Esophagus (tissue), 2 donors: ENCODE data around the gene TLK2. TPM values are rescaled to one million over a fixed set of nuclear protein-coding genes. Genes with fewer than 3 reads are reported as not detected.
"Not testable (repeated sequence)": the region's sequence is repeated elsewhere in the genome, so short reads cannot be mapped to it uniquely, and the experiment has no call there.

Source experiments
- H3K27ac ChIP-seq, 2 donors: one replicate each; pipeline ENCODE4 v1.5.1; 2013; ENCODE audit warnings: low read depth in 2 of 2, mild to moderate bottlenecking in 2 of 2, inconsistent platforms in 1 of 2, low read length in 1 of 2, moderate library complexity in 1 of 2
- H3K27me3 ChIP-seq, 2 donors: one replicate each; pipeline ENCODE4 v1.6.1; 2013; ENCODE audit warnings: low read length in 2 of 2, control low read depth in 1 of 2, mild to moderate bottlenecking in 1 of 2; ENCODE audit not compliant: insufficient read depth in 2 of 2, control insufficient read depth in 1 of 2
- H3K36me3 ChIP-seq, 2 donors: one replicate each; pipeline ENCODE4 v1.6.1; 2013; ENCODE audit warnings: low read length in 1 of 2; ENCODE audit not compliant: control insufficient read depth in 2 of 2, insufficient read depth in 2 of 2
- H3K4me1 ChIP-seq, 2 donors: one replicate each; pipeline ENCODE4 v1.6.1; 2013; ENCODE audit warnings: low read length in 1 of 2; ENCODE audit not compliant: control insufficient read depth in 2 of 2, insufficient read depth in 2 of 2
- H3K4me3 ChIP-seq, 2 donors: one replicate each; pipeline ENCODE4 v1.5.1; 2013; ENCODE audit warnings: low read length in 2 of 2, mild to moderate bottlenecking in 2 of 2, low read depth in 1 of 2, moderate library complexity in 1 of 2
- H3K9me3 ChIP-seq, 2 donors: one replicate each; pipeline ENCODE4 v1.6.1; 2013; ENCODE audit warnings: mild to moderate bottlenecking in 2 of 2, low read depth in 1 of 2, low read length in 1 of 2, moderate library complexity in 1 of 2; ENCODE audit not compliant: control insufficient read depth in 2 of 2, insufficient read depth in 1 of 2
- WGBS, 2 donors: extraction: QIAGEN DNeasy Blood & Tissue Kit; methylation state at CpG; one replicate each; pipeline ENCODE4 v1.1.7; 2013; 5-methylcytosine and 5-hydroxymethylcytosine counted together
- polyA plus RNA-seq, 2 donors: library from polyadenylated mRNA; stranded (reverse); fragments of 200-250 nt; gene quantifications; one replicate each; pipeline ENCODE4 v1.2.3, GENCODE V29; 2013
- donor health status: healthy with polysubstance abuse.
- donor health status: Bipolar disorder and iron deficiency.

TLK2 gene
- polyA plus RNA-seq, 2 donors: 7.1 to 13.0 TPM

DNA sequence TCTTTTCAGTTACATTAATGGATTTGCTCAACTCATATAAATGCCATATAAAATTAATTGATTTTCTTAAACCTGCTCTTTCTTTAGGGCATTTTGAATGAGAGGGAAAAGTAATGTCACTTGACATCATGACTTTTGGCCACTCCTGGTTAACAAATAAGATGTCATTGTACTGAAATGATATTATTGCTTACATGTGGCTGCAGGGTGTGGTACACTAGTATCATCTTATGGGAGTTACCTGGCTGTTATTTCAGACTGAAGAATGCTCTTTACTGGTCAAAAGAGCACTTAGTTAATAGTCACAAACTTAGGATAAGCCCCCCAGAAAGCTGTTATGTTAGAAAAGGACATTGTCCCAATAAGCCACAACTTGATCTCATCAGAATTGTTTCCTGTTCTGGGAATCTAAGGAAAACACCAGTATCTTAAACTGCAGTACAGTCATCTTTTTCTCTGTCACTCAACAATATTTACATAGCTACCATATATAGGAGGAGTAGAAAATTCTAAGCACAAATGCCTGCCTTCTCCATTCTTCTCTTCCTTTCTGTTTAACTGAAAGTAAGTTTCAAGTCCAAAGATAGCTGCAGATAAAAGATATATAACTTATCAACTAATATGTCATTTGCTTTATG lies 95.0 kb downstream of the TLK2 start:
- peaks cover 0 to 3% of the 10 kb centered on the region in 2 donors for H3K36me3 ChIP-seq

DNA sequence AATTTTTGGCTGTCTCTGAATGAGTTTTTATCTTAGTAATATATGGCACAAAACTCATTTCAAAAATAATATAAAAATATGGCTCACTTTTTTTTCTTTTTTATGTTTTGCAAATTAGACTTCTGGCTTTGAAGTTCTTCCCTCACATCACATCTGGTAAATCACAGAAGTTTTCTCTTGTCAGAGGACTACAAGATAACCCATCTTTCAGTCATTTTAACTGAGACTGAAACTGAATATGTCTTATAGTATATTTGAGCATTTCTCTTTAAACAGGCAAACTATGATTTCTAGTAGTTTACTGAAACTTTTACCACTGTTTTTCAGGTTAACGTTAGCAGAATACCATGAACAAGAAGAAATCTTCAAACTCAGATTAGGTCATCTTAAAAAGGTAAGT lies 97.8 kb downstream of the TLK2 start:
- peaks cover 0 to 3% of the 10 kb centered on the region in 2 donors for H3K36me3 ChIP-seq
- no peaks in the 10 kb centered on the region for H3K27me3 ChIP-seq
- H3K27ac ChIP-seq: no peak overlapping the region
- no peaks in the 10 kb centered on the region for H3K9me3 ChIP-seq
- WGBS, 2 donors: 89 to 90% methylated on average over 1 of the region's 1 CpG
- H3K4me3 ChIP-seq: no peak overlapping the region
- H3K4me1 ChIP-seq: no peaks in the 10 kb centered on the region

More for the DNA sequence above, 95.0 kb downstream of the TLK2 start:
- H3K27me3 ChIP-seq: no peaks in the 10 kb centered on the region
- H3K4me1 ChIP-seq: no peaks in the 10 kb centered on the region
- H3K9me3 ChIP-seq: no peaks in the 10 kb centered on the region
- no peak overlapping the region for H3K27ac ChIP-seq
- H3K4me3 ChIP-seq: no peak overlapping the region

DNA sequence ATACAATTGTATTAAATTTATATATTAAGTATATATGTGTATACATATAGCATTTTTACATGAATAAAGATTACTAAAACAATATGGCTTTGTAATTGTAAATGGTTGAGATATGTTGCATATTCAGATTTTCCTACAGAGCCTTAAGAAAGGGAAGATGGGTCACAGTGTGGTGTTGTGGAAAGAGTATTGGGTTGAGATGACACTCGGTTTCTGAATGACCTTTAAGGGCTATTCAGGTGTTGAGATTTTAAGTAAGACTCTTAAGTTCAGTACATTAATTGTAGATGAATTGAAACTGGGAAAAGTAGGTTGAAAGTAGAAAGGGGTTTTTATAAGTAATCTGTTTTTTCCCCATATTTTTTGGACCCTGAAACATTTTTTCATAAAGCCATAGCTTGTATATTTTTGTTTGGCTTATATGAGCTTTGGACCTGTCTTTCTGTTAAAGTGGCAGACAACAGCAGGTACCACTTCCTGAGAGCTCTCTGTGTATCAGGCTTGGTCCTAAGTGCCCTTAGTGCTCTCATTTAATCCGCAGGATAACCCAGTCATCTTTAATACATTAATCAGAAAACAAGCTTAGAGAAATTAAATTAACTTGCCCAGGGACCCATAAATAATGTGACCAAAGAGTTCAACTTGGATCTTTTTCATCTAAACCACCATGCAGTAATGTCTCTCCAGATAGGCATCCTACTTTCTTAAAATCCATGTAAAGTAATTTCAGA lies 100.3 kb downstream of the TLK2 start:
- Histone ChIP-seq H3K9me3 (no peaks in the 10 kb centered on the region), H3K27me3 (no peaks in the 10 kb centered on the region), H3K36me3 (peaks cover 0 to 3% of the 10 kb centered on the region in 2 donors), H3K4me3 (no peak overlapping the region), H3K27ac (no peak overlapping the region), H3K4me1 (no peaks in the 10 kb centered on the region)
- WGBS, 2 donors: 88 to 89% methylated on average over 2 of the region's 2 CpGs

DNA sequence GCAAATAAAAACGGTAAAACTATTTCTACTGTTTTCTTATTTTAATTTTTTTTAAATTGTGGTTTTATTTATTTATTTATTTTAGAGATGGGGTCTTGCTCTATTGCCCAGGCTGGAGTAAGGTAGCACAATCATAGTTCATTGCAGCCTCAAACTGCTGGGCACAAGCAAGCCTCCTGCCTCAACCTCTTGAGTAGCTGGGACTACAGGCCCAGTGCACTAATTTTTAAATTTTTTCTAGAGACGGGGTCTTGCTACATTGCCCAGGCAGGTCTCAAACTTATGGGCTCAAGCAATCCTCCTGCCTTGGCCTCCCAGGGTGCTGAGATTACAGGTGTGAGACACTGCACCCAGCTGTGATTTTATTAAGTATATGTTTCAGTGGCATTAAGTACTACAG lies 102.3 kb downstream of the TLK2 start:
- no peak overlapping the region for H3K4me3 ChIP-seq
- no peaks in the 10 kb centered on the region for H3K36me3 ChIP-seq
- no peaks in the 10 kb centered on the region for H3K27me3 ChIP-seq
- WGBS, 2 donors: 95 to 96% methylated on average over 2 of the region's 2 CpGs
- H3K4me1 ChIP-seq: no peaks in the 10 kb centered on the region
- H3K9me3 ChIP-seq: no peaks in the 10 kb centered on the region
- H3K27ac ChIP-seq: no peak overlapping the region

DNA sequence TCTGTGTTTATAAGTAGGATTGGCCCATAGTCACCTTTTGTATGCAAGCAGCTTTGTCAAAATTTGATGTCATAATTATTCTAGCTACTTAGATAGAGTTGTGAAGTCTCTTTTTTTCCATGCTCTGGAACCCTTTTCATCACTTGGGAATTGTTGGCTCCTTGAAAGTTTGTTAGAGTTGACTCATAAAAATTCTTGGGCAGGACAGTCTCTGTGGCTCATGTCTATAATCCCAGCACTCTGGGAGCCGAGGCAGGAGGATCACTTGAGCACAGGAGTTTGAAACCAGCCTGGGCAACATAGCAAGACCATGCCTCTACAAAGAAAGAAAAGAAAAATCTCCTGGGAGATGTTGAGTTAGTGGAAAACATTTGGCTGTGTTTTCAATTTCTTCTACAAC lies 103.1 kb downstream of the TLK2 start:
- WGBS, 2 donors: 48 to 52% methylated on average over 1 of the region's 1 CpG
- no peak overlapping the region for H3K27ac ChIP-seq
- no peaks in the 10 kb centered on the region for H3K27me3 ChIP-seq

DNA sequence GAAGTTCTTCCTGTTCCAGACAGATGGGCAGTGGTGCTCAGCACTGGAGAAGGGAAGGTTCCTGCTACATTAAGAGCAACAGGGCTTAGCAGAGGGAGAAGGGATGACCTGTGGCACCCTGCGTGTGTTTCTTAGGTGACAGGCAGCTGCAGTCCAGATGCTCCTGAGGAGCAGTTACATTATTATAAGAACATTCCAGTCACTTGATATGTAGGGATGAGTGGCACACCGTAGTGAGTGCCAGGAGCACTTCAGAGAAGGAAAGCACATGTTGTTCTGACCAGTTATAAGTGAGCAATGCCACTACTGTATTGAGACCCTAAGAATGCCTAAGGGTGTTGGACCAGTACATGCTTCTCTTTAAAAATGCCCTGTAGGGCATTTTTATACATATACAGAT lies 108.9 kb downstream of the TLK2 start:
- Histone ChIP-seq H3K27ac (no peak overlapping the region), H3K4me3 (no peak overlapping the region), H3K4me1 (no peaks in the 10 kb centered on the region), H3K27me3 (no peaks in the 10 kb centered on the region), H3K36me3 (peaks cover 4 to 10% of the 10 kb centered on the region in 2 donors), H3K9me3 (no peaks in the 10 kb centered on the region)
- WGBS, 2 donors: 89 to 96% methylated on average over 2 of the region's 2 CpGs

More for the DNA sequence above, 103.1 kb downstream of the TLK2 start:
- H3K4me3 ChIP-seq: no peak overlapping the region
- H3K9me3 ChIP-seq: no peaks in the 10 kb centered on the region
- no peaks in the 10 kb centered on the region for H3K4me1 ChIP-seq
- H3K36me3 ChIP-seq: peaks cover 2% of the 10 kb centered on the region in 2 donors

DNA sequence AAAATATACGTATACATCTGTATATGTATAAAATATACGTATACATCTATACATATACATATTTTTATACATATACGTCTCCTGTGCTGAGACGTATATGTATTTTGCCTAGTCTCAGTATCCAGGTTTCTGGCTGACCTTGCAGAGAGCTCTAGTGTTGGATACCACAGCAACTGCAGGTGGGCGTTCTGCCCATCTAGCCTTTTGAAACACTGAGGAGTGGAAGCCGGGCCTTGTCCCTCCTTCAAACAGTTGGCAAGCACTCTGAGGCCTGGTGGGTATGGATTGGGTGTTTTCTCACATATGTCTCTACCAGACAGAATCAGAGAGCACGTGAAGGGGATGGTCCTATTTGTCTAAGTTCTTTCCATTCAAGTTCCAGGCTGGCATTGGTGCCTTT lies 109.5 kb downstream of the TLK2 start:
- Histone ChIP-seq H3K4me1 (no peaks in the 10 kb centered on the region), H3K27ac (no peak overlapping the region), H3K4me3 (no peak overlapping the region), H3K9me3 (no peaks in the 10 kb centered on the region), H3K27me3 (no peaks in the 10 kb centered on the region), H3K36me3 (peaks cover 4 to 10% of the 10 kb centered on the region in 2 donors)
- WGBS, 2 donors: 82 to 85% methylated on average over 7 of the region's 7 CpGs

DNA sequence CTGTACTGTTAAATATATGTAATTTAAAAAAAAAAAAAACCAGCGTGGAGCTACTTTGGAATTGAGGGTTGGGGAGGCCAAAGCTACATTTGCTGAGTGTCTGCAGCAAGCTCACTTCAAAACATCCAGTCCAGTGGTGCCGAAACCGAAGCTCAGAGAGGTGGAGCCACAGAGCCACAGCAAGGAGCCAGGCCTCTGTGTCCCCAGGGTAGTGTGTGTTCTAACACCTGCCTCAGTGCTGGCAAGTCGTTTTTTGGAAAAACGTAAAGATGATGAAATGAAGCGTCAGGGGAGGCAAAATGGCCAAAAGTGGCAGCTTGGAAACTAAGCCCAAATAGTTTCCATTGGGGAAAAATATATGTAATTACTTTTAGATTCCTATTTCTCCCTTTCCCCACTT lies 112.7 kb downstream of the TLK2 start:
- H3K4me1 ChIP-seq: peaks cover 0 to 3% of the 10 kb centered on the region in 2 donors
- H3K4me3 ChIP-seq: no peak overlapping the region
- peaks cover 2 to 12% of the 10 kb centered on the region in 2 donors for H3K36me3 ChIP-seq
- 76 to 77% methylated on average over 6 of the region's 6 CpGs for WGBS, 2 donors
- H3K27ac ChIP-seq: no peak overlapping the region
- no peaks in the 10 kb centered on the region for H3K27me3 ChIP-seq
- H3K9me3 ChIP-seq: no peaks in the 10 kb centered on the region

DNA sequence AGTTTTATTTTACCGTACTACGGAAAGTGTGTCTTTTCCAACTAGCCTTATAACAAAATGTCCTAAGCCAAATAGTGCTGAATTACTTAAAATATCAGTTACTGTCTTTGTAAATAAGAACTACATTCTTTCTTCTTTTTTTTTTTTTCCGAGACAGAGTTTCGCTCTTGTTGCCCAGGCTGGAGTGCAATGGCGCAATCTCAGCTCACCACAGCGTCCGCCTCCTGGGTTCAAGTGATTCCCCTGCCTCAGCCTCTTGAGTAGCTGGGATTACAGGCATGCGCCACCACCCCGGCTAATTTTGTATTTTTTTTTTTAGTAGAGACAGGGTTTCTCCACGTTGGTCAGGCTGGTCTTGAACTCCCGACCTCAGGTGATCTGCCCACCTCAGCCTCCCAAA lies 113.2 kb downstream of the TLK2 start:
- H3K4me3 ChIP-seq, H3K27ac ChIP-seq, H3K4me1 ChIP-seq, H3K27me3 ChIP-seq, H3K9me3 ChIP-seq: not testable (repeated sequence)
- H3K36me3 ChIP-seq: peaks cover 4 to 13% of the 10 kb centered on the region in 2 donors
- WGBS, 2 donors: 85 to 89% methylated on average over 11 of the region's 11 CpGs
